ENCODE measurements around the gene MED12L. TPM values are rescaled to one million over a fixed set of nuclear protein-coding genes. Genes with fewer than 3 reads are reported as not detected.

MED12L gene
- total RNA-seq, 1 experiment from 2014 or later: 14.9 TPM

DNA sequence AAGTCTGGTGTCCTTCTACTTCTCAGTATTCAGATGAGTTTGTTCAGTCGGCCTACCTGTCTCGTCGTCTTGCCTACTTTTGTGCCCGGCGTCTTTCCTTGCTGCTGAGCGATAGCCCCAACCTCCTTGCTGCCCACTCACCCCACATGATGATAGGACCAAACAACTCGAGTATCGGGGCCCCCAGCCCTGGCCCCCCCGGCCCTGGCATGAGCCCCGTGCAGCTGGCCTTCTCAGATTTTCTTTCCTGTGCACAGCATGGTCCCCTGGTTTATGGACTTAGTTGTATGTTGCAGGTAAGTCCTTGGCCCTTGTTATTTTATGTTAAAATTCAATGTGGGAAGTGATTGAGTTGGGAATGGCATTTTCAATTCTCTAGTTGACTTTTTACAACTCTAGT, 74.3 kb downstream of the MED12L start:
- H3K27ac ChIP-seq (ENCODE audit: insufficient read length, low read depth, low read length): no peak overlapping the region
- H3K27ac Mint-ChIP-seq: no peak overlapping the region
- H4K5ac ChIP-seq (ENCODE audit: insufficient read length, low read depth, low read length): no peak overlapping the region

More for the DNA sequence above, 74.3 kb downstream of the MED12L start:
- no peaks in the 10 kb centered on the region for H3K9me3 Mint-ChIP-seq
- Histone ChIP-seq H3K4me2 (ENCODE audit: insufficient read depth, insufficient read length, low read length) (no peak overlapping the region), H2BK12ac (ENCODE audit: insufficient read length, low read depth, low read length) (no peak overlapping the region), H3K18ac (ENCODE audit: insufficient read length, low read depth, low read length) (no peak overlapping the region), H3K79me2 (ENCODE audit: insufficient read depth, low read length) (no peaks in the 10 kb centered on the region), H2BK20ac (ENCODE audit: low read depth, low read length, poor library complexity, severe bottlenecking) (no peak overlapping the region), H2AK5ac (ENCODE audit: insufficient read length, low read length) (no peak overlapping the region), H2BK15ac (ENCODE audit: low read depth, low read length) (no peak overlapping the region), H2BK120ac (ENCODE audit: low read depth, low read length, poor library complexity, severe bottlenecking) (no peak overlapping the region), H3K4ac (ENCODE audit: low read depth, low read length) (no peak overlapping the region), H3K4me1 (ENCODE audit: insufficient read depth, low read length) (no peaks in the 10 kb centered on the region), H4K20me1 (ENCODE audit: control insufficient read depth, insufficient read depth, insufficient read length) (no peaks in the 10 kb centered on the region), H3K56ac (ENCODE audit: insufficient read length, low read depth, low read length) (no peak overlapping the region), H2AFZ (ENCODE audit: low read length) (no peak overlapping the region), H3K23ac (ENCODE audit: insufficient read length, low read depth, low read length) (no peak overlapping the region), H3K23me2 (ENCODE audit: insufficient read length, low read depth, low read length, poor library complexity, severe bottlenecking) (no peaks in the 10 kb centered on the region), H3K9me3 (ENCODE audit: control insufficient read depth, low read depth, low read length) (no peaks in the 10 kb centered on the region), H2BK5ac (ENCODE audit: insufficient read length, low read length) (no peak overlapping the region), H3T11ph (ENCODE audit: low read length) (no peak overlapping the region), H3K9ac (ENCODE audit: extremely low read depth, insufficient read length, low read length) (no peak overlapping the region), H4K91ac (ENCODE audit: insufficient read length, low read depth, low read length) (no peak overlapping the region), H3K79me1 (ENCODE audit: insufficient read depth, low read depth, low read length, poor library complexity, severe bottlenecking) (no peaks in the 10 kb centered on the region), H3K27me3 (ENCODE audit: insufficient read depth, low read length) (no peaks in the 10 kb centered on the region), H4K8ac (replicated peaks; ENCODE audit: insufficient read length, low read depth, low read length) (no peak overlapping the region), H3K14ac (ENCODE audit: insufficient read depth, low read length) (no peak overlapping the region)
- H3K4me1 Mint-ChIP-seq: peaks cover 10% of the 10 kb centered on the region in 2 experiments
- peaks cover 2 to 12% (median 9%) of the 10 kb centered on the region in 3 experiments; a peak in 5 of 7 replicates for H3K36me3 Mint-ChIP-seq (ENCODE audit: insufficient read depth in 1 of 3, low read depth in 3 of 3)
- TF ChIP-seq CTCF (conservative IDR thresholded peaks at IDR 0.05): no peak
- no peak overlapping the region for H3K4me3 Mint-ChIP-seq
- WGBS (ENCODE audit: extremely low coverage, insufficient read length, low lambda C conversion rate): no CpG with 5 or more reads among the region's 10 CpGs
- no peaks in the 10 kb centered on the region for H3K27me3 Mint-ChIP-seq (ENCODE audit: low read depth)
- no peak for DNase-seq

Data from H9 (cell line).